GM12875 (cell line): ENCODE data around the gene OXT.

ENCODE experiments used
- H3K4me3 ChIP-seq: one replicate; pipeline ENCODE4 v1.5.1; 2011; ENCODE audit warnings: low read depth, low read length, control low read depth
- CTCF ChIP-seq: IDR thresholded peaks from 2 replicates; pipeline ENCODE4 v1.5.1; 2011; ENCODE audit warnings: low read depth, mild to moderate bottlenecking, control low read depth, inconsistent platforms, low read length, moderate library complexity, borderline replicate concordance; ENCODE audit not compliant: insufficient read depth

Gene OXT

GRCh38 chr20:3038454-3038853, 33.0 kb upstream of the OXT start:
- H3K4me3 ChIP-seq, result no peak overlapping the region
- no peak for TF ChIP-seq CTCF

GRCh38 chr20:3039426-3039825, 32.0 kb upstream of the OXT start:
- no peak for TF ChIP-seq CTCF

GRCh38 chr20:3040086-3040485, 31.3 kb upstream of the OXT start:
- H3K4me3 ChIP-seq, result no peak overlapping the region
- no peak for TF ChIP-seq CTCF

More at GRCh38 chr20:3039426-3039825, 32.0 kb upstream of the OXT start:
- no peak overlapping the region for H3K4me3 ChIP-seq

- no peak for TF ChIP-seq CTCF
- H3K4me3 ChIP-seq, result no peak overlapping the region
Measured at GRCh38 chr20:3041854-3042409, 29.5 kb upstream of the OXT start.

- TF ChIP-seq CTCF, result no peak
- no peak overlapping the region for H3K4me3 ChIP-seq
Measured at GRCh38 chr20:3042625-3043024, 28.8 kb upstream of the OXT start.

- TF ChIP-seq CTCF, result no peak
- no peak within 1 kb of the TSS for H3K4me3 ChIP-seq
Measured at GRCh38 chr20:3043322-3043721, 28.1 kb upstream of the OXT start, which contains the start of gene GNRH2. GNRH2 (plus strand) TSS chr20:3043622; CDS start chr20:3044415, 793 bp downstream.

GRCh38 chr20:3044336-3044965, 27.0 kb upstream of the OXT start:
- no peak for TF ChIP-seq CTCF
- H3K4me3 ChIP-seq, result no peak overlapping the region
